ENCODE measurements around the gene ST6GAL1. TPM values are rescaled to one million over a fixed set of nuclear protein-coding genes. Genes with fewer than 3 reads are reported as not detected.

ST6GAL1 gene
- total RNA-seq, 1 donor from 2014 or later, result 36.6 TPM

DNA sequence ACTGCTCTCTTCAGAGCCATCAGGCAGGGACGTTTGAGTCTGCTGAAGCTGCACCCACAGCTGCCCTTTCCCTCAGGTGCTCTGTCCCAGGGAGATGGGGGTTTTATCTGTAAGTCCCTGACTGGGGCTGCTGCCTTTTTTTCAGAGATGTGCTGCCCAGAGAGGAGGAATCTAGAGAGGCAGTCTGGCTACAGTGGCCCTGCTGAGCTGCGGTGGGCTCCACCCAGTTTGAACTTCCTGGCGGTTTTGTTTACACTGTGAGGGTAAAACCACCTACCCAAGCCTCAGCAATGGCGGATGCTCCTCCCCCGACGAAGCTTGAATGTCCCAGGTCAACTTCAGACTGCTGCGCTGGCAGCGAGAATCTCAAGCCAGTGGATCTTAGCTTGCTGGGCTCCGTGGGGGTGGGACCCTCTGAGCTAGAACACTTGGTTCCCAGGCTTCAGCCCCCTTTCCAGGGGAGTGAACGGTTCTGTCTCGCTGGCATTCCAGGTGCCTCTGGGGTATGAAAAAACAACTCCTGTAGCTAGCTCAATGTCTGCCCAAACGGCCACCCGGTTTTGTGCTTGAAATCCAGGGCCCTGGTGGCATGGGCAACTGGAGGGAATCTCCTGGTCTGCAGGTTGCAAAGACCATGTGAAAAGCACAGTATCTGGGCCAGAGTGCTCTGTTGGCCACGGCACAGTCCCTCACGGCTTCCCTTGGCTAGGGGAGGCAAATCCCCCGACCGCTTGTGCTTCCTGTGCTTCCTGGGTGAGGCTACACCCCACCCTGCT, 21.1 kb upstream of the ST6GAL1 start:
- TF ChIP-seq CTCF (IDR thresholded peaks at IDR 0.05), result no peak
- no peaks in the 10 kb centered on the region for H3K27me3 Mint-ChIP-seq (ENCODE audit: low read depth)
- peak overlapping the region; percentile 9 for H3K4me3 Mint-ChIP-seq (ENCODE audit: unreplicated experiment)
- H3K9me3 Mint-ChIP-seq (ENCODE audit: low read depth), result peaks cover 9% of the 10 kb centered on the region
- H3K27ac Mint-ChIP-seq (ENCODE audit: unreplicated experiment), result no peak overlapping the region
- peaks cover 13% of the 10 kb centered on the region for H3K4me1 Mint-ChIP-seq (ENCODE audit: low read depth)
- peaks cover 6% of the 10 kb centered on the region for H3K36me3 Mint-ChIP-seq (ENCODE audit: low read depth)
- DNase-seq (ENCODE audit: low spot score), result no peak

DNA sequence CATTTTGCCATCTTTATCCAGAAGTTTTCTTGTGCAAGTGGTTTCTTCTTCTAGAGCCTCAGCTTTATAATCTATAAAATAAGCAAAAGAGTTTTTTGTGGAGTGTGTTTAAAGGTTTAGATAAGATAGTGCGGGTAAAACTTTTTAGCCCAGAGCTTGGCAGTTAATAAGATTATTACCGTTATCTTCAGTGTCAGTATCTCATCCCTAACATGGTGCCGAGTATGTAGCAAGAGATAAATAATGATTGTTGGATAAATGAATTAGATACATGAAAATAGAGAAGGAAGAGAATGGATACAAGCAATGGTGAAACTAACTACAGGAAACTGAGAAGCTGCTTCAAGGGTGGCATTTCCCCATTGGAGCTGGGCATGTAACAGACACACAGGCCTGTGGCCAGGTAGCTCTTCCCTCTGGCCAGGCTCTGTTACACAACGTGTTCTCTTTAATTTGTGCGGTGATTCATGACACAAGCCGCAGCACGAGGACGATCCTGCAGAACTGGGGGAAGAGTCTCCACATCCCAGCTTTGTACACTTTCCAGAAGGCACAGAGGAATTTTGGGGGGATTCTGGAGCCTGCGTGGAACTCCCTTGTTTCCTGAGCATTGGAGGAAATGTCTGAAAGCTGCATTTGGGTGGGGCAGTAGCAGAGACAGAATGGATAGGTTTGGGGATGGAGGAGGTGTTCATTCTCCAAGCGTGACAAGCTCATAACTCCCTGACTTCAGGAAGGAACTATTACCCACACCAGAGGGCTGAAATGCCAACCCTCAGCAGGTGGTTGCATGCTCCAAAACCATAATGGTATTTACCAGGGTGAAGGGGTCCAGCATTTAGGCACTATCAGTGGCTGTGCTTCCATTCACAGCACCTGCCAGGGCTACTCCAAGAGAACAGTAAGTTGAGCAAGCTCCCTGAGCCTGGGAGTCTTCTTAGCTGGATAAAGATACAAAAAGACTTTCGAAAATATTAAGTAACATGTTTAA, 14.2 kb upstream of the ST6GAL1 start:
- Mint-ChIP-seq H3K4me1 (ENCODE audit: low read depth) (no peaks in the 10 kb centered on the region), H3K27me3 (ENCODE audit: low read depth) (no peaks in the 10 kb centered on the region), H3K36me3 (ENCODE audit: low read depth) (no peaks in the 10 kb centered on the region), H3K4me3 (ENCODE audit: unreplicated experiment) (no peak overlapping the region), H3K9me3 (ENCODE audit: low read depth) (no peaks in the 10 kb centered on the region), H3K27ac (ENCODE audit: unreplicated experiment) (no peak overlapping the region)
- no peak for DNase-seq (ENCODE audit: low spot score)
- no peak for TF ChIP-seq CTCF (IDR thresholded peaks at IDR 0.05)

GRCh38 chr3:186917512-186918312, 12.6 kb upstream of the ST6GAL1 start:
- H3K36me3 Mint-ChIP-seq (ENCODE audit: low read depth), result no peaks in the 10 kb centered on the region
- H3K27me3 Mint-ChIP-seq (ENCODE audit: low read depth), result no peaks in the 10 kb centered on the region
- H3K4me3 Mint-ChIP-seq (ENCODE audit: unreplicated experiment), result no peak overlapping the region
- no peak for DNase-seq (ENCODE audit: low spot score)
- no peak for TF ChIP-seq CTCF (IDR thresholded peaks at IDR 0.05)
- no peak overlapping the region for H3K27ac Mint-ChIP-seq (ENCODE audit: unreplicated experiment)
- no peaks in the 10 kb centered on the region for H3K9me3 Mint-ChIP-seq (ENCODE audit: low read depth)
- H3K4me1 Mint-ChIP-seq (ENCODE audit: low read depth), result no peaks in the 10 kb centered on the region

DNA sequence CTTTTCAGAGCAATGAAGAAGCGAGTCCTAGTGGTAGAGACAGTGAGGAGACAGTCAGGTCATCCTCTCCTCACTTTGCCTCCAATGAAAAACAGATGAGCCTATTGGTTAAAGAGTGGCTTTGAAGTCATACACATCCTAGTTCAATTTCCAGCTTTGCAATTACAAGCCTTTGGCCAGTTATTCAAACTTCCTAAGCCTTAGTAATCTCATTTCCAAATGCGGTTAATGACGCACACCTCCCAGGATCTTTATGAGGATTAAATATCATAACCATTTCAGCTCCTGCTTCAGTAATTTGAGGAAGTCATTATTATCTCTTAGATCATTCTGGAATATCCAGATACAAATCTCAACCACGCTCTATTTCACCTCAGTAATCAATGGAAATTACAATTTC, 10.0 kb upstream of the ST6GAL1 start:
- H3K27ac Mint-ChIP-seq (ENCODE audit: unreplicated experiment), result no peak overlapping the region
- no peaks in the 10 kb centered on the region for H3K9me3 Mint-ChIP-seq (ENCODE audit: low read depth)
- H3K27me3 Mint-ChIP-seq (ENCODE audit: low read depth), result no peaks in the 10 kb centered on the region
- no peaks in the 10 kb centered on the region for H3K4me1 Mint-ChIP-seq (ENCODE audit: low read depth)
- H3K36me3 Mint-ChIP-seq (ENCODE audit: low read depth), result no peaks in the 10 kb centered on the region
- TF ChIP-seq CTCF (IDR thresholded peaks at IDR 0.05), result no peak
- DNase-seq (ENCODE audit: low spot score), result no peak
- H3K4me3 Mint-ChIP-seq (ENCODE audit: unreplicated experiment), result no peak overlapping the region

DNA sequence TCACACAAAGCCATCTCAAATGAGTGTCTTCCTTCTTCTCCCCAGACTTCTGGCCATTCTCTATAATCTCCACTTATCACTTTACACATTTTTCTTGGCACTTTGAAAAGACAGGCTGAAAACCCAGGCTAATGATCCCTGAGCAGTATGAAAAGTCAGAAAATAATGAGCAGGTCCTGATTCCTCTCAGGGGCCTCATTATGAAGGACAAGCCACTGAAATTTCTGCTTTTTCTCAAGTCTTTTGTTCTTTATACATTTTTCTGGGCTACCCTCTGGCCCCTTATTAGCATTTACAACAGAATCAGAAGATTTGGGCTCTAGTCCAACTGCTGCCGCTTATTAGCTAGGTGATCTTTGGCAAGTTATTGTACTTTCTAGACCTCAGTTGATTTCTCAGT, 9.5 kb upstream of the ST6GAL1 start:
- no peaks in the 10 kb centered on the region for H3K4me1 Mint-ChIP-seq (ENCODE audit: low read depth)
- no peak overlapping the region for H3K27ac Mint-ChIP-seq (ENCODE audit: unreplicated experiment)
- no peaks in the 10 kb centered on the region for H3K27me3 Mint-ChIP-seq (ENCODE audit: low read depth)
- H3K36me3 Mint-ChIP-seq (ENCODE audit: low read depth), result no peaks in the 10 kb centered on the region
- DNase-seq (ENCODE audit: low spot score), result no peak
- H3K4me3 Mint-ChIP-seq (ENCODE audit: unreplicated experiment), result no peak overlapping the region
- H3K9me3 Mint-ChIP-seq (ENCODE audit: low read depth), result no peaks in the 10 kb centered on the region
- no peak for TF ChIP-seq CTCF (IDR thresholded peaks at IDR 0.05)
